GM12874 (cell line): ENCODE measurements around the gene HAVCR1.

Source experiments
- CTCF ChIP-seq: IDR thresholded peaks from 2 replicates; pipeline ENCODE4 v1.5.1; 2011; ENCODE audit warnings: low read depth, mild to moderate bottlenecking, control low read depth, low read length, moderate library complexity; ENCODE audit not compliant: insufficient read depth

Gene HAVCR1

DNA sequence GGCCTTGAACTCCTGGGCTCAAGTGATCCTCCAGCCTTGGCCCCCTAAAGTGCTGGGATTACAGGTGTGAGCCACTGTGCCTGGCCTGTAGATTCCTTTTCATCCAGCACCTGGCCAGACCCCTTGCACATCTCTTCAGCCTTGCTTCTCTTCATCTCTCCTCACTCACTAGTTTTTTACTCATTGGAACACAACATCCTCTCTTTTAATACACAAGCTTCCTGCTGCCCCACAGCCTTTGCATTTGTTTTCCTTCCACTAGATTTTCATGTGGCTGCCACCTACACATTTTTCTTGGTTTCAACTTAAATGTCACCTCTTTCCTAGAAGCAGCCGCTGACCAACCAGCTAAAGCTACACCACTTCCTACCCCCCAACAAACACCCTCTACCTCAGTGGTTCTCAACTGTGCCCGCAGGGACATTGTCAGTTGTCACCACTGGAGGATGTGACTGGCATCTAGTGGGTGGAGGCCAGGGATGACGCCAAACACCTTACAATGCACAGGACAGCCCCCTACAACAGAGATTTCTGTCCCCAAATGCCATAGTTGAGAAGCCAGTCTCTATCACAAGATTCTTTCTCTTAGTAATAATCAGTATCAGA is 33.7 kb downstream of the HAVCR1 start:
- TF ChIP-seq CTCF, result no peak

DNA sequence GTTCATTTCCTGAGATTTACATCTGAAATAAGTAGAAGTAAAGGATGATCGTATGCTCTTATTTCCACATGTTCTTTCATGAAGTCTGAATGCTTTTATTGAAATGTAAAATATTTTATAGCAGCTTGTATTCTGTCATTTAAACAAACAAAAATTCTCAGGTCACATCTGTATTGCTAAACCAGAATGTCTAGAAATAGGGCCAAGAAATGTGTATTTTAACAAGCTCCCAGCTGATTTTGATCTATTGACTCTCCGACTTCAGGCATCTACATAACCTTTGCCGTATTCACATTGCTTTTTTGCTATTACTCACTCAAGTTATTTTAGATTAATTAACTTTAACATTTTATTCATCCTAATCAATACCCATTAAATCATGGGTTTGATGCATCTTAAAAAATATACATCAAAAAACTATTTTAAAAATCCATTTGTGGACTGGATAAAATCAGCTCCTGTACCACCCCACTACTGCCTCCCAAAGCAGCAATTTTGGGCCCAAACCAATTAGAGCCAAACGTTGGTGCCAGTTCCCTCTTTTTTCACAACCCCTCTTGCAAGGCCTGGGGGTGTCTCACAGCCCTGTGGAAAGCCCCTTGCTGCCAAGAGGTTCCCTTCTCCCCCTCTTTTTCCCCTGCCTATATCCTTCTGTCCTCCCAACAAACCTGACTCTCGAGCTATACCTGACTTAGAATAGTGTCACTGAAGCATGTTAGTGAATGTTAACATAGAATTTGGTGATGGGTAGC is 34.5 kb downstream of the HAVCR1 start:
- no peak for TF ChIP-seq CTCF

DNA sequence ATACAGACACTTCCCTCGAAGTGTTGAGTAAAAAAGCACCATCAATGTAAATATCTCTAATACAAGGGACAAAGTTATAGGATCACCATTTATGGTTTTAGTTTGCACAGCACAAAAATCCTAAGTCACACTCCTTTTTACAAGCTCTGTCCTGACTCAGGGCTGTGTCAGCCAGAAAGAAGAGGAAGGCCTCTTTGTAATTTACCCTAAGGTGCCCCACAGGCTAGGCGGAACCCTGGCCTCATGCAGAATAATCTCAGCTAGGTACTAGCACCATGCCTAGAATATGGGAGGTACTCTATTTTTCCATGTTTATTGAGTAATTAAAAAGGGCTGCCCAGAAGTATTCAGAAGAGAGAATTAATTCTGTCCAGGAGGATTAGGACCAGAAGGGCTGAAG is 36.9 kb downstream of the HAVCR1 start:
- no peak for TF ChIP-seq CTCF

GRCh38 chr5:157020511-157021222 is 38.2 kb downstream of the HAVCR1 start:
- TF ChIP-seq CTCF, result no peak

GRCh38 chr5:157020002-157020401 is 38.9 kb downstream of the HAVCR1 start:
- TF ChIP-seq CTCF, result no peak

GRCh38 chr5:157006262-157006661 is 52.7 kb downstream of the HAVCR1 start:
- TF ChIP-seq CTCF, result no peak

DNA sequence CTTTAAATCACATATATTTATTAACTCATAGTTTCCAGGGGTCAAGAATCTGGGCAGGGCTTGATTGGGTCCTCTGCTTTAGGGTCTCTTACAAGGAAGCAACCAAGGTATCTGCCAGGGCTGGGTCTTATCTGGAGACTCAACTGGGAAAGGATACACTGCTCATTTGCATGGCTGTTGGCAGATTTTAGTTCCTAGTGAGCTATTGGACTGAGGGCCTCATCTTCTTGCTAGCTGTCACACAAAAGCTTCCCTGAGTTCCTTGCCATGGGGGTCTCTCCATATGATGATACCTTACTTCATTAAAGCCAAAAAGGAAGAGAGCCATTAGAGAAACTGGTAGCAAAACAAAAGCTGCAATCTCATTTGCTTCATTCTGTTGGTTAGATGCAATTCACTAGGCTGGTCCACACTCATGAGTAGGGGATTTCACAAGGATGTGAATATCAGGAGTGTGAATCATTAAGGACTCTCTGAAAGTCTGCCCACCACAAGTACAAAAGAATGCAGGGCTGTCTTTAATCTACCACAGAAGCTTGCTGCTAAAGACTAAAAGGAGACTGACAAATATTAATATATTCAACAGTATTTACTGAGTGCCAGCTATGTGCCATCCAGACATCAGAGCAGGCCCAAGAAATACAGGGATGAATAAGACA is 53.9 kb downstream of the HAVCR1 start:
- no peak for TF ChIP-seq CTCF
